Stimulated activated CD4-positive, alpha-beta T cell treated with anti-CD3 and anti-CD28 coated beads, Interleukin-2, amount 100 ng/mL, for 48 hours (primary cell): ENCODE data around the gene TTC19.

ENCODE experiments used
- DNase-seq, 2 donors: peaks; one replicate each; pipeline ENCODE4 v3.0.0-alpha.2; 2020

The TTC19 gene, protein sequence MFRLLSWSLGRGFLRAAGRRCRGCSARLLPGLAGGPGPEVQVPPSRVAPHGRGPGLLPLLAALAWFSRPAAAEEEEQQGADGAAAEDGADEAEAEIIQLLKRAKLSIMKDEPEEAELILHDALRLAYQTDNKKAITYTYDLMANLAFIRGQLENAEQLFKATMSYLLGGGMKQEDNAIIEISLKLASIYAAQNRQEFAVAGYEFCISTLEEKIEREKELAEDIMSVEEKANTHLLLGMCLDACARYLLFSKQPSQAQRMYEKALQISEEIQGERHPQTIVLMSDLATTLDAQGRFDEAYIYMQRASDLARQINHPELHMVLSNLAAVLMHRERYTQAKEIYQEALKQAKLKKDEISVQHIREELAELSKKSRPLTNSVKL

DNA sequence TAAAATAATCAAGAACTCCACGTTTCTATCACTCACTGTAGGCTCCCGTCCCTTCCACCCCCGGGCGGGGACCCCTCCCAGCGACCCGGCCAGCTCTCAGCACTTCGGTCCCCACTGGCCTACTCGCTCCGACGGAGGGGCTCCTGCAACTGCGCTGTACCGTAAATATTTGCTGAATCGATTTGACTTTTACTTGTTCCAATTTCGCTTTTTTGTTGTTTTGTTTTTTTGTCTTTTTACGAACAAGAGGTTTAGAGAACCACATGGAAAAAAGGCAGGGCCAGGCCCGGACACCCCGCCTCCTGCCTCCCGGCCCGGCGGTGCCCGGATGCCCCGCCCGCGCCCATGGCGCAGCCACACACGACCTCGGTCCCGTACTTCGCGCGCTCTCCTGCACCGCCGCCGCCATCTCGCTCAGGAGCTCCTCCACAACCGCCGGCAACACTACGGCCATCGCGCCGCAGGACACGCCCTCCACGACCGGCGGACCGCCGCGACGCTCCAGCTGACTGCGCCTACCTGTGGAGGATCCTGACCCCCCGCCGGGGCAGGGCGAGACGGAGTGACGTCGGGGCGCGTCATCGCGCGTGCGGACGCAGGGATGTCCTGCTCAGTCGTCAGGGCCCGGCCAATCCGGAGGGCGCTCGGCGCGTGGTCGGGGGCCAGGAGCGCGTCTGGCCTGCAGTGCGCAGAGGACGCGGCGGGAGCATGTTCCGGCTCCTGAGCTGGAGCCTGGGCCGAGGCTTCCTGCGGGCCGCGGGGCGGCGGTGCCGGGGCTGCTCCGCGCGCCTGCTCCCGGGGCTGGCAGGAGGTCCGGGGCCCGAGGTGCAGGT lies at the start of gene TTC19, which contains the start of gene ZSWIM7:
Gene TTC19, plus strand, starts transcription at position 684 of the 833 bp plus-strand sequence. Its CDS starts 25 bp downstream, at position 709.
Gene ZSWIM7, minus strand, starts transcription at position 564 of the 833 bp plus-strand sequence. Its CDS starts 110 bp downstream, at position 454.
- peak; percentile 91 for DNase-seq

GRCh38 chr17:15951368-15952047 lies 48.1 kb upstream of the TTC19 start:
- no peak for DNase-seq

DNA sequence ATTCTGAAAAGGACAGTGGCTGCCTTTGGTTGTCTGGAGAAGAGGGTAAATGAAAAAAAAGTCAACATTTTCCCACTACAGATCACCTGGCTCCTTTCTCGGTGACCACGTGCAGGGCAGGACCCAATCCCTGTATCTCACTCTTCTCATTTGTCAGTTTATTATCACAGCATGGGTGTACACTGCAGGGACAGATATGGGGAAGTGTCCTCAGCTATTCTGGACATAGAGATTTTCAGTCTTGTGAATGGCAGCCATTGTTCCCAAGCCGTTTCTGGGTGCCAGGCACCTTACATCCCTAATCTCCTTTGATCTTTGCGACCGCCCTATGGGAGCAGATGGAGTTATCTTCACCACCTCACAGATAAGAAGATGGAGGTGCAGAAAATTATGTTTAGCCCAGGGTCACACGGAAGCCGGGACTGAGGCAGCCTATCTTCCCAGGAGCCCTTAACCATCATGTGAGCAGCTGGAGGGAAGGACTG lies 47.5 kb upstream of the TTC19 start:
- DNase-seq: no peak

- DNase-seq: no peak
These were observed 46.5 kb upstream of the TTC19 start for GRCh38 chr17:15952916-15953790.

GRCh38 chr17:15954222-15954621 lies 45.4 kb upstream of the TTC19 start:
- no peak for DNase-seq

- DNase-seq: no peak
These were observed 43.7 kb upstream of the TTC19 start for GRCh38 chr17:15955793-15956541.

GRCh38 chr17:15957206-15957605 lies 42.4 kb upstream of the TTC19 start:
- peak in 1 of 2 donors; percentile 27 for DNase-seq

- no peak for DNase-seq
These were observed 41.9 kb upstream of the TTC19 start for GRCh38 chr17:15957608-15958307.

DNA sequence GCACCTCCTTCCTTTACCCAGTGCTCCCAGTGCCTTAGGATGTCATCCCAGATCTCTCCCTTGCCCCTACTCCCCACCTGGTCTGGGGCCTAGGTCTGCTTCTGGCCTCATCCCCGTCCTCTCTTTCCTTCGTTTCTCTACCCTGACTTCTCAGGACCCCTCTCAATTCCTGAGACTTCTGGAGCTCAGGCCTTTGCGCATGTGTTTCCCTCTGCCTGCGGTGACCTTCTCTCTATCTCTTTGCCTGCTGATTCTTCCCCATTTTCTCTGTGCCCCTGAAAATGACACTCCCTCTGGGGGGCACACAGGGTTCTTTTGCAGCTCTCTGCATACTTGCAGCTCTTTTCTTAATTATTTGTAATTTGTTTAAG lies 41.2 kb upstream of the TTC19 start:
- DNase-seq: no peak

DNA sequence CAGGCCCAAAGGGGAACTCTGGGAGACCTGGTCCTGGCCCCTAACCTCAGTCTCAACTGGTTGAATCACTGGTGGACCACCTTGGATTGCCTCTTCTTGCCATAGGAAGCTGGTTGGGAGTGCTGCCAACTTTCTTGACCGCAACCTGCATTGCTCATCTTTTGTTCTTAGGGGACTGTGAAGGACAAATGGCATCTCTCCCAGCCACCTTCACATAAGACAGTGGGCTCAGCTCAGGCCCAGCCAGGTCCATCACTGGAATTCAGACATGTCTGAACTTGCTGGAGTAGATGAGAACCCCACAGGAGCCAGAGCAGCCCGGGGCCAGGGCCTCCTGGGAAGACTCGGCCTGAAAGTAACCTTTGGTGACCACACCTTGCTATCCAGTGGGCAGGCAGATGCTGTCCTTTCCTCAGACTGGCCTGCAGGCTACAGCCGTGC lies 35.9 kb upstream of the TTC19 start:
- DNase-seq: no peak

- DNase-seq: no peak
These were observed 34.1 kb upstream of the TTC19 start for GRCh38 chr17:15965528-15965927.

DNA sequence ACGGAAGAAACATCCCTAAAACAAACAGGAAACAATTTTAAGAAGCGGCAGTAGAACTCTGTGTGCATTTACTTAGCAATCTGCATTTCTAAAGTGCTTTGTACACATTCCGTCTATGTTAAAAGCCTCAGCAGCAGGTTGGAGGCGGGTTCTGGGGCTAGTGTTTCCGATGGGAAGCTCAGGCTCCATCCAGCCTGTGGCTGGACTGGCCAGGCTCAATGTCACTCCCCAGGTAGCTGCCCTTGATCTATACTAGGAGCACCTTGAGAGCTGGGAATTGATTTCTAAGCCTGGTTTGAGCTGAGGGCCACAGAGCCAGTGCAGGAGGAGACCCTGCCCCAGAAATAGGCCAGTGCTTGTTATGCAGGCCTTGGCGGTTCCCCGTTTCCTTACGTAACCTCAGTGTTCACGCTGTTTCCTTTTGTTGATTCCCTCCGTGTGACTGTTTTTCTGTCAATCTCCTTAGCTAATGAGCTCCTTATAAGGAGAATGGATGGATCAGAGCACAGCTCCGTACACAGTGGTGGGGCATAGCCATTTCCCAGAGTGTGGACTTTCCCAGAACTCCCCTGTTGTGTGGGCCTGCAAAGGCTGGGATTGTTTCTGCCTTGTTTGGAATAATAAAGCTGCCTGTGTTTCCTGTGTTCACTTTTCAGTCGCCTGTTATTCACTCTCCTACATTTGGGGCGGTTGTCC lies 33.3 kb upstream of the TTC19 start:
- no peak for DNase-seq

GRCh38 chr17:15966879-15967248 lies 32.8 kb upstream of the TTC19 start:
- DNase-seq: no peak

GRCh38 chr17:15967706-15968399 lies 31.8 kb upstream of the TTC19 start:
- DNase-seq: no peak

DNA sequence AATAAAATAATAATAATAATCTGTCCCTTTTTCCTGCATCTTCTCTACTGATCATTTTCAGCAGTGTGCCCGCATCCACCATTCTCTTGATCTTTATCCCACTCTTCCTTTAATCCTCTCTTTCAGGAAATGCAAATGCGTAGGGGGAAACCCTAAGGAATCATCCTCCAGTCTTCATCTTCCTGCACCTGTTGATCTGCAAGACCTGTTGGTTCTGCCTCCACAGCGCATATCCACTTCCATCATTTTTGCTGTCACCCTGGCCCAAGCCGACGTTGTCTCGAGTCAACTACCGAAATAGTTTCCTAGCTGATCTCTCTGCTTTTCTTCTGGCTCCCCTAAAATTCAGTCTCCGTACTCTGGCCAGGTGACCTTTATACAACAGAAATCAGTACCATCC lies 30.2 kb upstream of the TTC19 start:
- no peak for DNase-seq

DNA sequence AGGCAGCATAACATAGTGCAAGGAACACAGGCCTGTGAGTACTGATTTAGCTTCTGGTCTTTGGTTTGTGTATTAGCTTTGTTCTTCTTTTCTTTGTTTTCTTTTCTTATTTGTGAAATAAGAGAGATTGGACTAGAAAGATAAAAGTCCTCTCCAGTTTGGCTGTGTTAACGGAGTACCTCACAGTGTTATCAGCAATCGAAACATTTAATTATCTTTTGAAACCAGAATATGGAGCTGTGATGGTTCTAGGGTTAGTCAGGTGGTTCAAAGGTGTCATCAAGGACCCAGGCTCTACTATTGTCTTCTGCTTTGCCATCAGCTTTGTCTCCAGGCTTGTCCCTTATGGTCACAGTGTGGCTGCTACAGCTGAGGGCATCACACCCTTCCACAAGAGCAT lies 29.1 kb upstream of the TTC19 start:
- no peak for DNase-seq

DNA sequence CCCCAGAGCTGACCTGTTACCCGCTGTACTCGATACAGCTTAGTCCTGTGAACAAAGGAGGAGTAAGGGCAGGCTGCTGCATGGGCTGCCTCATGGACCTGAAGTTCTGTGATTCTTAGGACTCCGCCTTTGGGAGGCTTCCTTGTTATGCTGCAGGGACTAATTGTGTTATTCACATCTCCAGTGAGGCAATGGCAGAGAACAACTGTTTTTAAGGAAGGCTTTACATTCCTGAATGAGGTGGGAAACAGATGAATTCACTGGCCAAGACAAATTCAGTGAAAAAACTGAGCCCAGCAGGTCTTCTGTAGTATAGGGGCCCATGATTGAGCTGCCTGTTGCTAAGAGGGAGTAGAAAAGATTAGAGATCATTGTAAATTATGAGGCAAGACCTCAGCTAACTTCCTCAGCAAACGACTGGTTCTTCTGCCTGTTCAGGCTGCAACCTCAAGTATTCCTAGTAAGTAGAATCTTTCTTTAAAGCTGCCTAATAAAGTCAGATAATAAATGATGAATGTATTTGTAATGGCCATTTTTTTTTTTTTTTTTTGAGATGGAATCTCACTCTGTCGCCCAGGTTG lies 28.4 kb upstream of the TTC19 start:
- no peak for DNase-seq

GRCh38 chr17:15971882-15972281 lies 27.7 kb upstream of the TTC19 start:
- DNase-seq: no peak

GRCh38 chr17:15972497-15972951 lies 27.1 kb upstream of the TTC19 start:
- DNase-seq: no peak
